Measurements from ENCODE around the gene AFAP1.

Gene AFAP1

GRCh38 chr4:7719354-7720174 is 220.1 kb downstream of the AFAP1 start:
- peak; percentile 17 for DNase-seq (ENCODE audit: low read depth, low spot score)

GRCh38 chr4:7717946-7718490 is 221.6 kb downstream of the AFAP1 start:
- DNase-seq (ENCODE audit: low read depth, low spot score) = no peak

GRCh38 chr4:7717161-7717560 is 222.5 kb downstream of the AFAP1 start:
- DNase-seq (ENCODE audit: low read depth, low spot score) = no peak

- no peak for DNase-seq (ENCODE audit: low read depth, low spot score)
These were observed 223.5 kb downstream of the AFAP1 start for GRCh38 chr4:7716010-7716721.

GRCh38 chr4:7715271-7716009 is 224.2 kb downstream of the AFAP1 start:
- DNase-seq (ENCODE audit: low read depth, low spot score) = no peak

GRCh38 chr4:7714738-7715137 is 224.9 kb downstream of the AFAP1 start:
- no peak for DNase-seq (ENCODE audit: low read depth, low spot score)

- DNase-seq (ENCODE audit: low read depth, low spot score) = no peak
These were observed 225.5 kb downstream of the AFAP1 start for GRCh38 chr4:7714176-7714575.

- DNase-seq (ENCODE audit: low read depth, low spot score) = no peak
These were observed 225.9 kb downstream of the AFAP1 start for GRCh38 chr4:7713757-7714156.

GRCh38 chr4:7712021-7712671 is 227.5 kb downstream of the AFAP1 start:
- DNase-seq (ENCODE audit: low read depth, low spot score) = no peak

GRCh38 chr4:7711307-7711963 is 228.2 kb downstream of the AFAP1 start:
- DNase-seq (ENCODE audit: low read depth, low spot score) = no peak

GRCh38 chr4:7710576-7711306 is 228.9 kb downstream of the AFAP1 start:
- DNase-seq (ENCODE audit: low read depth, low spot score) = no peak

- no peak for DNase-seq (ENCODE audit: low read depth, low spot score)
These were observed 229.5 kb downstream of the AFAP1 start for GRCh38 chr4:7710126-7710525.

GRCh38 chr4:7709431-7709830 is 230.2 kb downstream of the AFAP1 start:
- no peak for DNase-seq (ENCODE audit: low read depth, low spot score)

- DNase-seq (ENCODE audit: low read depth, low spot score) = no peak
These were observed 230.7 kb downstream of the AFAP1 start for GRCh38 chr4:7708981-7709380.

All from activated CD4-positive, CD25-positive, alpha-beta regulatory T cell treated with anti-CD3 and anti-CD28 coated beads, Interleukin-2, amount 50 U/mL, for 16 hours (primary cell).